Activated T-cell treated with anti-CD3 and anti-CD28 coated beads, Interleukin-2, amount 50 U/mL, for 72 hours (primary cell): Measurements from ENCODE around the gene RPN2. TPM values are rescaled to one million over a fixed set of nuclear protein-coding genes. Genes with fewer than 3 reads are reported as not detected.

Experiments
- ATAC-seq, 2 donors: fragments of 150-1000 bp; cut with Tn5 transposase; replicated peaks in 1 of 2; 2 replicates each; pipeline ENCODE4 v1.10.0; 2021; ENCODE audit warnings: moderate library complexity in 2 of 2, mild to moderate bottlenecking in 1 of 2
- DNase-seq, 2 donors: peaks; one replicate each; pipeline ENCODE4 v3.0.0; 2021 to 2022; ENCODE audit warnings: mixed read lengths in 1 of 2
- H3K27ac Mint-ChIP-seq: one replicate; pipeline ENCODE4 v1.8.0; 2022; ENCODE audit warnings: mild to moderate bottlenecking, moderate library complexity, mixed read lengths
- H3K27me3 Mint-ChIP-seq: one replicate; pipeline ENCODE4 v1.8.0; 2022; ENCODE audit warnings: low read depth, mixed read lengths
- H3K36me3 Mint-ChIP-seq, 2 donors: one replicate each; pipeline ENCODE4 v1.8.0; 2022; ENCODE audit warnings: mixed read lengths in 2 of 2, mild to moderate bottlenecking in 1 of 2; ENCODE audit not compliant: insufficient read depth in 2 of 2
- H3K4me1 Mint-ChIP-seq: one replicate; pipeline ENCODE4 v1.8.0; 2022; ENCODE audit warnings: low read depth, mixed read lengths
- H3K4me3 Mint-ChIP-seq, 2 donors: one replicate each; pipeline ENCODE4 v1.8.0; 2022; ENCODE audit warnings: mild to moderate bottlenecking in 2 of 2, mixed read lengths in 2 of 2, moderate library complexity in 2 of 2
- H3K9me3 Mint-ChIP-seq, 2 donors: one replicate each; pipeline ENCODE4 v1.8.0; 2022; ENCODE audit warnings: mixed read lengths in 2 of 2
- total RNA-seq, 2 donors: library from RNA; stranded (reverse); gene quantifications; one replicate each; pipeline ENCODE4 v1.2.3, GENCODE V29; 2022

The RPN2 gene
- total RNA-seq, 2 donors from 2014 or later, result 128 to 145 TPM

DNA sequence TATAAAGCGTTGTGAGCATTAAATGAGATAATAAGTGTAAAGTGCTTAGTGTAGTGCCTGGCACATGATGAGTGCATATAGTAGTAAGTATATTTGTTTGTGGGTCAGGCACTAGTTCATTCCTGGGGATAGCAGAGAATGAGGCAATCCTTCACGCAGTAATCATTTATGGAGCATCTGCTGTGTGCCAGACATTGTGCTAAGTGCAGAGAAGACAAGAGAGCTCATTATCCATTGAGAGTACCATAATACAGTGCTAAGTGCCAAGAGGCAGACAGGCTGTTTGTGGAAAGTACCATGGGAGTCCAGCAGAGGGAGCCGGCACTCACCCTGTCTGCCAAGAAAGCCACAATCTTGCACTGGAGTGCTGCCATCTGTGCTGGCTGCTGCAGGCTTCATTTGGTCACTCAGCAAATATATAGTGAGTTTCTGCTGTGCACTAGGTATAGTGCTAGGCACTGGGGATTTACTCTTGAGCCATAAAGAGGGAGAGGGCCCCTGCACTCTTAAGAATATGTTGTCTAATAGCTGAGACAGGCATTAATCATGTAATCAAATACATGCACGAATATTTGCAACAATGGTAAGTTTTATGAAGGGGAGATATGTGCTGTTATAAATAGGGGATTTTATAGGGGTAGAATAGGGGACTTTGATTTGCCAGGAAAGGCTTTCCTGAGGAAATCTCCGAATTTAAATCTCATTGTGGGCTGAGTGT lies 13.2 kb downstream of the RPN2 start:
- DNase-seq (peak; percentile 67 to 72), ATAC-seq (peak; percentile 70 to 71)
- Mint-ChIP-seq H3K36me3 (peaks cover 5 to 33% of the 10 kb centered on the region in 2 donors), H3K9me3 (no peaks in the 10 kb centered on the region), H3K27me3 (no peaks in the 10 kb centered on the region), H3K4me3 (no peak overlapping the region), H3K4me1 (peaks cover 87% of the 10 kb centered on the region), H3K27ac (peak overlapping the region; percentile 33)

DNA sequence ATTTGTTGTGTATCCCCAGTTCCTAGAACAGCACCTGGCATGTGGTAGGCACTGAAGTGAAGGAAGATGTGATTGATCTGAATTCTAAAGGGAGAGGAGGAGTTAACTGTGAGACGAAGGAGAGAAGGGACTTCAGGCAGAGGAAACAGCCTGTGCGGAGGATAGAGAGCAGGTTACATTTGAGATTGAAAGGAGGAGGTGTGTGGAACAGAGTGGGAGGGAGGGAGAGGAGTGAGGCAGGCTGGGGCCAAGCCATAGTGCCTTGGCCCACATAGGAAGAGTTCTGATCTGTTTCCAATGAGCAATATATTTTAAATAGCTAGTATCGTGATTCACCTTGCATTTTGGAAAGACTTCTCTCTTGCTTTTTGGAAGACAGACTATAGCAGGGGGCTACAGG lies 14.1 kb downstream of the RPN2 start:
- no peak for ATAC-seq
- peaks cover 81% of the 10 kb centered on the region for H3K4me1 Mint-ChIP-seq
- peaks cover 3 to 26% of the 10 kb centered on the region in 2 donors for H3K36me3 Mint-ChIP-seq
- no peaks in the 10 kb centered on the region for H3K9me3 Mint-ChIP-seq
- DNase-seq, result no peak
- H3K27ac Mint-ChIP-seq, result peak overlapping the region; percentile 62
- no peaks in the 10 kb centered on the region for H3K27me3 Mint-ChIP-seq
- H3K4me3 Mint-ChIP-seq, result no peak overlapping the region

DNA sequence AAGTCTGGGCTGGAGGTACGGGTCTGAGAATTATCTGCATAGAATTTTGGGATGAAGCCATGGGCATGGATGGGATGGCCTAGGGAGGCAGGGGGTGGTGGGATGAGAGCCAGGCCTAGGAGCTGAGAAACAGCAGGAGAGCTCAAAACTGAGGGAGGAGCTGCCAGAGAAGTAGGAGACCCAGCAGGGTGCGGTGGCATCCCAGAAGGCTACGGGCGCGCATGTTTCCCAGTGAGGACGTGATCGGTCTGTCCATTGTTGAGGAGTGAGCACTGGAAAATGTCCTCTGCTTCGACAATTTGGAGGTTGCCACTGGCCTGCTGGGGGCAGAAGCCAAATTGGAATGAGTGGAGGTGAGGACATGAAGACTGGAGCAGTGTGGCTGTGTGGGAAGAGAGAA lies 14.7 kb downstream of the RPN2 start:
- peaks cover 75% of the 10 kb centered on the region for H3K4me1 Mint-ChIP-seq
- no peak overlapping the region for H3K4me3 Mint-ChIP-seq
- H3K27ac Mint-ChIP-seq, result peak overlapping the region; percentile 62
- ATAC-seq (no peak), DNase-seq (no peak)
- no peaks in the 10 kb centered on the region for H3K27me3 Mint-ChIP-seq
- H3K9me3 Mint-ChIP-seq, result no peaks in the 10 kb centered on the region
- H3K36me3 Mint-ChIP-seq, result peaks cover 3 to 25% of the 10 kb centered on the region in 2 donors

DNA sequence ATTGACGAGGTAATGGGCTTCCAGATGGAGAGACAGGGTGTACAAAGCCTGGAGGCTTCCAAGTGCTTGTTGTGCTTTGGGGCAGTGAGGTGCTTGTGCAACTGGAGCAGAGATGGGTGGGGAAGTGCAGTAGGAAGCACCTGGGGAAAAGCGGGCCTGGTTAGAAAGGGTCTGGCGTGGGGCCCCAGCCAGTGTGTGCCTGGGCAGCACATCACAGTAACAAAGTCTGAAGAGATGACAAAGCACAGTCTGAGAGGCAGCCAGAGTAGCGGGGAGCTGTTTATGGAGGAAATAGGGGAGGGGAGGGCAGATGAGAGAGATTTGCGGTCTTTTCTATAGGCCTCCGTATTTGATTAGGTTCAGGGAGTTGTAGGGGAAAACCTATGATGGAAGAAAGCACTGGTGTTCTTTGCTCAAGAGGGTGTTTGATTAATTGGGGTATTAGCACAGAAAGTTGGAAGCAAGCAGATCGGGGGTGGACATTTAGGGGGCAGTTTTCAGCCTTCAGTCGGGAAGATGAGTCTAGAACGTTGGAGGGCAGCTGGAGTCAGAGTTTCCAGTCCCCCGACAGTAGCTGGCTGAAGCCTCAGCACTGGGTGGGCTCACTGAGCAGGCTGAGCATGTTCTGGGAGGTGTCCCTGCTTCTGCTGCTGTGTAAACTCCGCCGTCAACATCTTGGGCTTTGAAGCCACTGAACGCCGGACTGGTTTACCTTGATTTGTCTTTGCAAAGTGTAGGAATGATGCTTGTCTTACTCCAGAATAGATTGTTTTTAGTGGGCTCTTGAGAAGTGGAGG lies 15.7 kb downstream of the RPN2 start:
- H3K27me3 Mint-ChIP-seq, result no peaks in the 10 kb centered on the region
- ATAC-seq (peak; percentile 36 to 42), DNase-seq (no peak)
- peaks cover 65% of the 10 kb centered on the region for H3K4me1 Mint-ChIP-seq
- peak overlapping the region; percentile 26 to 43 for H3K4me3 Mint-ChIP-seq
- H3K27ac Mint-ChIP-seq, result peak overlapping the region; percentile 63
- peaks cover 9 to 26% of the 10 kb centered on the region in 2 donors for H3K36me3 Mint-ChIP-seq
- H3K9me3 Mint-ChIP-seq, result no peaks in the 10 kb centered on the region

DNA sequence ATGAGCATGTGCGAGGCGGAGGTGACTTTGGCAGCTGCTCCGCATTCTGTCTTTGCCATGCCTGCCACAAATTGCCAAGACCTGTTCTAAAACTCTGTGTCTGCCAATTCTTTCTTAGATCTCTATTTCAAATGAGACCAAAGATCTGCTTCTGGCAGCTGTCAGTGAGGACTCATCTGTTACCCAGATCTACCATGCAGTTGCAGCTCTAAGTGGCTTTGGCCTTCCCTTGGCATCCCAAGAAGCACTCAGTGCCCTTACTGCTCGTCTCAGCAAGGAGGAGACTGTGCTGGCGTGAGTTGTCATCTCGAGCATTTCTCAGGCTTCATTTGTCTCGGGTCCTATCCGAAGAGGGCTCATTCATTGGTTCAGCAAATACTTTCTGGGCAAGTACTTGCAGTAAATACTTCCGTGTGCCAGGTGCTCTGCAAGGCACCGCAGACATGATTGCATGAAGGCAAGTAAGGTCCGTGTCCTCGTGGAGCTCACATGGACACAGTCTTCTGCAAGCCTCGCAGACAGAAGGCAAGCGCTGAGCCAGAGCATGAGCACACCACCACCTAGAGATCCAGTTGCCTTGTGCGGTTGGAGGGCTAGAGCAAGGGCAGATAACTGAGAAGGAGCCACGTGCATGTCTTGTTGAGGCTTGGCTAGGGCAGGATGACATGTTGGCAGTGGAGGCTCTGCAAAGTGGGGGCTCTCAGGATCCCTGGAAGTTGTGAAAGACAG lies 20.0 kb downstream of the RPN2 start:
- DNase-seq (no peak), ATAC-seq (no peak)
- Mint-ChIP-seq H3K27ac (no peak overlapping the region), H3K27me3 (no peaks in the 10 kb centered on the region), H3K36me3 (peaks cover 7 to 29% of the 10 kb centered on the region in 2 donors), H3K4me1 (peaks cover 27% of the 10 kb centered on the region), H3K9me3 (no peaks in the 10 kb centered on the region), H3K4me3 (no peak overlapping the region)

DNA sequence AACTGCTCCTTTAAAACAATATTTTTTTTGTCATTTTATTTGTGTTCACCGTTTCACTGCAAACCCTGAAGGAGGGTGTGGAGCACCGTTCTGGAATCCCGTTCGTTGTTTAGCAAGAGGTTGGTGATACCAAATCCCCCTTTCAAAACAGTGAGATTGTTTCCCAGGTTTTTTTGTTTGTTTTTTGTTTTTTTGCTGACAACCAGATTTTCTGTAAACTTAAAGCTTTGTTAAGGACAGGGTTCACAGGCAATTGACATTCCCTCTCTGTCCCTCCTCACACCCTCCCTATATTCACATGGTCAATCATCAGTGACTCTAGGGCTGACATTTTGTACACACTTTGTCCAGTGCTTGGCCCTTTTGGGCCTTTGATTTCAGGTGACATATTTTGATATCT lies 21.2 kb downstream of the RPN2 start:
- Mint-ChIP-seq H3K9me3 (no peaks in the 10 kb centered on the region), H3K36me3 (peaks cover 7 to 40% of the 10 kb centered on the region in 2 donors), H3K4me3 (no peak overlapping the region), H3K4me1 (peaks cover 15% of the 10 kb centered on the region), H3K27me3 (no peaks in the 10 kb centered on the region), H3K27ac (no peak overlapping the region)
- DNase-seq (no peak), ATAC-seq (no peak)

DNA sequence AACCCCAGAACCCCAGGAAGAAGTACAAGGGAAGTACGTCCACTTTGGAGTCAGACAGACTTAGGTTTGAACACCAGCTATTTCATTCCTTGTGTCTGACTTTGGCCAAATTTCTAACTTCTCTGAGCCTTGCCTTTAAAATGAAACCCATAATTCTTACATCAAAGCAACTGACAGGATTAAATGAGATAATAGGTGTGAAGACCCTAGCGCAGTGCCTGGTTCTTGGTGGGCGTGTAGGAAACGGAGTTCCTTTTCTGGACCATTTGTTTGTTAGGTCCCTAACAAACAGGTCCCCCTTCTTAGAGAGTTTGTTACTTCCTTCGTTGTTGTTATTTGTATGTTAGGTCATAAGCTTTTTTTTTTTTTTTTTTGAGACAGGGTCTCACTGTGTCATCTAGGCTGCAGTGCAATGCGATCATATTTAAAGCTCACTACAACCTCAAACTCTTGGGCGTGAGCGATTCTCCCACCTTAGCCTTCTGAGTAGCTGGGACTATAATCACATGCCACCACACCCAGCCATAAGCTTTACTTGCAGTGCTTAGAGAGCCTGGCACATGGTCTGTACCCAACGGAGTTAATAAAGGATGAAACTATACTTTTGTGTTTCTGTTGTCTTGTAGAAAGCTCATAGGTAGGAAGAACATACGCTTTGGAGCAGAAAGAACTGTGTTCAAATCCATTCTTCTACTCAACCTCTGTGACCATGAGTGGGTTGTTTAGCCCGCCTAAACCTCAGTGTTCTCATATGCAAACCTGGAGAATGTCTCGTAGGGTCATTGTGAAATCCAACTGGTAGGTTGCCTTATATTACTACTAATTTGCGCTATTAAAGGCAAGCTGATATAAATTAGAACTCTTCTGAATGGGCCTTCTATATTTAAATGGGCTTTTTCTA lies 22.0 kb downstream of the RPN2 start:
- H3K27ac Mint-ChIP-seq, result no peak overlapping the region
- ATAC-seq, result no peak
- H3K36me3 Mint-ChIP-seq, result peaks cover 7 to 43% of the 10 kb centered on the region in 2 donors

DNA sequence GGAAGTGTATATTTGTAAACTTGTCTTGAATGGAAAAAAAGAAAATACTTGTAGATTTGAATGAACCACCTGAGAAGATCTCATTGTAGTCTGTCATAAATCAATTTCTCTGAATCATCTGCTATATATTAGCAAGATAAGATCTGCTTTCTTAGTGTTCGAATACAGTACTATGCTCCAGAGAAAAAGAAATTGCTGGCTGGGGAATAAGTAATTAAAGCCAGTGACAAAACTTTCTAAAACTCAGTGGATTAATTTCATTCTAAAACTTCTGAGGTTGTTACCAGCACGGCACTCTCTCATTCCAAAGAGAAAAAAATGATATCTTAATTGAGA lies 22.7 kb downstream of the RPN2 start:
- H3K36me3 Mint-ChIP-seq, result peaks cover 7 to 39% of the 10 kb centered on the region in 2 donors
- no peaks in the 10 kb centered on the region for H3K9me3 Mint-ChIP-seq
- no peak overlapping the region for H3K4me3 Mint-ChIP-seq
- H3K27me3 Mint-ChIP-seq, result no peaks in the 10 kb centered on the region
- ATAC-seq, result no peak
- H3K27ac Mint-ChIP-seq, result no peak overlapping the region
- DNase-seq, result no peak
- H3K4me1 Mint-ChIP-seq, result peaks cover 5% of the 10 kb centered on the region

More for the DNA sequence above, 22.0 kb downstream of the RPN2 start:
- Mint-ChIP-seq H3K4me1 (peaks cover 11% of the 10 kb centered on the region), H3K27me3 (no peaks in the 10 kb centered on the region), H3K9me3 (no peaks in the 10 kb centered on the region), H3K4me3 (no peak overlapping the region)
- DNase-seq, result no peak

DNA sequence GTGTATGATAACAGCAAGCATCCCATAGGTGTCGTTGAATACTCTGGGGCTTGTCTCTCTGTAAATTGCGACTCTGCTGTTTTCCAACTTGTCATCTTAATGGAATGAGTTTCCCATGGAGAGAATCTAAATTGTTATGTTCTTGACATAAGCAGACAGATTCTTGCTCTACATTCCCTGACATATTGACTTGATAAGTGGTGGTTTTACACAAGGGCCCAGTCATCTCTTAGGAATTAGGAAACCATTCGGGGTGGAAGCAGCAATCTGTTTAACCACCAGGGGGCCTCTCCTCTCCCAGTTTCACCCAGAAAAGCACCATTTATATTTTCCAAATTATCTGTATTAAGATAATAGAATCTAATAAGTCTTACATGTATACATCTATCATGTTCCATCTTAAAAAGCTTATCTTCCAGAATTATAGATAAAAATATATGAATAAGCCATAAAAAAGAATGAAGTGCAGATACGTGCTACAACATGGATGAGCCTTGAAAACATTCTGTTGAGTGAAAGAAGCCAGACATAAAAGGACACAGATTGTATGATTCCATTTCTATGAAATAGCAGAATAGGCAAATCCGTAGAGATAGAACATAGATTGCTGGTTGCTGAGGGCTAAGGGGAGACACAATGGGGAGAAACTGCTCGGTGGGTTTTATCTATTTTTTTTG lies 23.3 kb downstream of the RPN2 start:
- Mint-ChIP-seq H3K27me3 (no peaks in the 10 kb centered on the region), H3K4me3 (no peak overlapping the region), H3K9me3 (no peaks in the 10 kb centered on the region), H3K27ac (no peak overlapping the region), H3K36me3 (peaks cover 8 to 38% of the 10 kb centered on the region in 2 donors), H3K4me1 (no peaks in the 10 kb centered on the region)
- DNase-seq (peak; percentile 9 to 26), ATAC-seq (no peak)

DNA sequence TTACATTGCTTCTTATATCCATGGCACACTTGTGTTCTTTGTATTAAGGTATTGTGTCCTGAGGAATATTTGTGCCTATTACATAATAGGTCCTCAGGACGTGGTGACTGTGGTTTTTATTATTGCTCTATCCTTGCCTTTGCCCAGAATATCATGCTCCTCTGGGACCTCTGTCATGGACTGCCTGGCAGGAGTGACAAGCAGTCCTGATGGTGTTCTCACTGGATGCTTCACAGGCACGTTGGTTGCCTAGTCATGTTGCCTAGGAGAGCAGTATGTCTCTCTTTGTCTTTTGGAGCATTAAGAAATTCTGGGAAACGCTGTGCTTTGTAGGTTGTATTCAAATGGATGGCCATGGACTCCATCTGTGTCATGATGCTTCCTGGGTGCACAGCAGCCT lies 24.9 kb downstream of the RPN2 start:
- DNase-seq, result no peak
- no peaks in the 10 kb centered on the region for H3K4me1 Mint-ChIP-seq
- no peaks in the 10 kb centered on the region for H3K27me3 Mint-ChIP-seq
- H3K9me3 Mint-ChIP-seq, result no peaks in the 10 kb centered on the region
- no peak for ATAC-seq
- no peak overlapping the region for H3K4me3 Mint-ChIP-seq
- H3K36me3 Mint-ChIP-seq, result peaks cover 6 to 38% of the 10 kb centered on the region in 2 donors
- H3K27ac Mint-ChIP-seq, result no peak overlapping the region

DNA sequence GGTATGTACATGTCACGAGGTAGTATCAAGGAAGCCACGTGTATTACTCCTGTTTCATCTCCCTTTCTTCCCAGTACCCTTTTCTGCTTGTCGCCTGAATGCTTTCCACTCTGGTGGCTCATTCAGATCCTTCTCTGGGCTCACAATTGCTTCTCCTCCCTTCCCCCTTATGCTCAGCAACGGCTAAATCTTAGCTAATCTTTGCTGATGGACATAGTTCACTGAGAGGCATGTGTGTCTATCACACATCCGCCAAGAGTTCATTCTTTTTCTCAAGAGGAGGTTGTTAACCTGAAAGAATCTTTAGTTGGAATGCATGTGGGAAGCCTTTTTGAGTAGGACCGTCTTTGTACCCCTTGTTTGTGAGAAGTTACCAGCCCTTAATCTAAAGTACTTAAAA lies 26.0 kb downstream of the RPN2 start:
- ATAC-seq (no peak), DNase-seq (no peak)
- Mint-ChIP-seq H3K36me3 (peaks cover 3 to 36% of the 10 kb centered on the region in 2 donors), H3K4me1 (no peaks in the 10 kb centered on the region), H3K4me3 (no peak overlapping the region), H3K9me3 (no peaks in the 10 kb centered on the region), H3K27ac (peak overlapping the region; percentile 63), H3K27me3 (no peaks in the 10 kb centered on the region)

DNA sequence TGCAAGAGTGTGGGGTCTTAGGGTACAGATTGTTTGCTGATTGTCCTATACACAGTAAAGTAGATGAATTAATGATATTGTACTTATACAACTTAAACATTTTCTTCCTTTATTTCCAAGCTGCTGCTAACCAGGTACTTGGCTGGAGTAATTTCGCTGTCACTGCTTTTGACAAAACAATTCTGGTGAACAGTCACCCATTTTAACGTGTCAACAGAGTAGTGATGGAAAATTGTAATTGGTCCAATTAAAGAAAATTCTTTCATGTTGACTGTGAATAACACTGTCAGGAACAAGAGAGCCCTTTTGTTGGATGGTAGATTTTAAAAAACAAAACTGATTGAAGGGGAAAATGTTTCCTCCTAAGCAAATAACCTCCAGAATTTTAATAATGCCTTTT lies 26.7 kb downstream of the RPN2 start:
- DNase-seq (no peak), ATAC-seq (no peak)
- Mint-ChIP-seq H3K9me3 (no peaks in the 10 kb centered on the region), H3K4me1 (no peaks in the 10 kb centered on the region), H3K36me3 (peaks cover 3 to 35% of the 10 kb centered on the region in 2 donors), H3K27me3 (no peaks in the 10 kb centered on the region), H3K4me3 (no peak overlapping the region), H3K27ac (peak overlapping the region; percentile 63)
